AG09319 (cell line): Measurements from ENCODE around the gene SLIT3.

Experiments used
- DNase-seq: peaks from one replicate; pipeline ENCODE4 v3.0.0-alpha.2; 2010; ENCODE audit warnings: low read depth; ENCODE audit errors: extremely low read depth
- TF ChIP-seq, protein P1 (sequence below): IDR thresholded peaks from 2 replicates; pipeline ENCODE4 v1.5.1; 2011; ENCODE audit warnings: low read depth, mild to moderate bottlenecking, inconsistent platforms, low read length, moderate library complexity

The SLIT3 gene

DNA sequence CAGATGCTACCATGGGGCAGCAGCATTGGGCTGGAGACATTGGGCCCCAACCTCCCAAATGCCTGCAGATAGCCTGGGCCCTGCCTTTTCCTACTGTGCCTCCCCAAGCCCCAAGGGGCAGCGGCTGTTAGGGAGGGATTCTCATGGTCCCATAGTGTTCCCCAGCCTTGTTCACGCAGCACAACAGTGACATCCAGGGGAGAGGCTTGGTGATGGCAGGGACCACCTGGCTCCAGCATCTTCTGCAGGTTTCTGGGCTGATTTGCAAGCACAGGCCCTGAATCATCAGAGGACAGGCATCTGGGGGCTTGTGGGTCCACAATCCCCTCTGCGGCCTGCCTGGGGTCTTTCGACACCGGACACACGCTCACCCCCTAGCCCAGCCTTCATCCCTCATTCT lies 354.6 kb downstream of the SLIT3 start:
- TF ChIP-seq, protein P1, sequence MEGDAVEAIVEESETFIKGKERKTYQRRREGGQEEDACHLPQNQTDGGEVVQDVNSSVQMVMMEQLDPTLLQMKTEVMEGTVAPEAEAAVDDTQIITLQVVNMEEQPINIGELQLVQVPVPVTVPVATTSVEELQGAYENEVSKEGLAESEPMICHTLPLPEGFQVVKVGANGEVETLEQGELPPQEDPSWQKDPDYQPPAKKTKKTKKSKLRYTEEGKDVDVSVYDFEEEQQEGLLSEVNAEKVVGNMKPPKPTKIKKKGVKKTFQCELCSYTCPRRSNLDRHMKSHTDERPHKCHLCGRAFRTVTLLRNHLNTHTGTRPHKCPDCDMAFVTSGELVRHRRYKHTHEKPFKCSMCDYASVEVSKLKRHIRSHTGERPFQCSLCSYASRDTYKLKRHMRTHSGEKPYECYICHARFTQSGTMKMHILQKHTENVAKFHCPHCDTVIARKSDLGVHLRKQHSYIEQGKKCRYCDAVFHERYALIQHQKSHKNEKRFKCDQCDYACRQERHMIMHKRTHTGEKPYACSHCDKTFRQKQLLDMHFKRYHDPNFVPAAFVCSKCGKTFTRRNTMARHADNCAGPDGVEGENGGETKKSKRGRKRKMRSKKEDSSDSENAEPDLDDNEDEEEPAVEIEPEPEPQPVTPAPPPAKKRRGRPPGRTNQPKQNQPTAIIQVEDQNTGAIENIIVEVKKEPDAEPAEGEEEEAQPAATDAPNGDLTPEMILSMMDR = peak; percentile 7
- DNase-seq = no peak

DNA sequence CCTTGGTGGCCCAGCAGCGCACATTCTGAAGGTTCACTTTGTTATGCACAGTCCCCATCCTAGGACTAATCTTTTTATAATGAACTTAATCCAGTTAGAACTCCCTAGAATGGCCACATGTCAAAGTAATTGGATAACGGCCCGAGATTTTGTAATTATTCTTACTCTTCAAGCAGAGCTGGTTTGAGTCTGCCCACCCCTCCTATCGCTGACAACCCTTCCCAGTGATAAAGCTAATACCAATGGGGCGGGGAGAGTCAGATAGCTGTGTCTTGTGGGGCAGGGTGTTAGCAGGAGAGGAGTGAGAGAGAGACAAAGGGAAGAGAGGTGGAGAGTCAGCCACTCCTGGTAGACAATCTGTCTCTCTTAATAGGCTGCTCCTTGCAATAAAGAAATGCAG lies 356.9 kb downstream of the SLIT3 start:
- DNase-seq = no peak

DNA sequence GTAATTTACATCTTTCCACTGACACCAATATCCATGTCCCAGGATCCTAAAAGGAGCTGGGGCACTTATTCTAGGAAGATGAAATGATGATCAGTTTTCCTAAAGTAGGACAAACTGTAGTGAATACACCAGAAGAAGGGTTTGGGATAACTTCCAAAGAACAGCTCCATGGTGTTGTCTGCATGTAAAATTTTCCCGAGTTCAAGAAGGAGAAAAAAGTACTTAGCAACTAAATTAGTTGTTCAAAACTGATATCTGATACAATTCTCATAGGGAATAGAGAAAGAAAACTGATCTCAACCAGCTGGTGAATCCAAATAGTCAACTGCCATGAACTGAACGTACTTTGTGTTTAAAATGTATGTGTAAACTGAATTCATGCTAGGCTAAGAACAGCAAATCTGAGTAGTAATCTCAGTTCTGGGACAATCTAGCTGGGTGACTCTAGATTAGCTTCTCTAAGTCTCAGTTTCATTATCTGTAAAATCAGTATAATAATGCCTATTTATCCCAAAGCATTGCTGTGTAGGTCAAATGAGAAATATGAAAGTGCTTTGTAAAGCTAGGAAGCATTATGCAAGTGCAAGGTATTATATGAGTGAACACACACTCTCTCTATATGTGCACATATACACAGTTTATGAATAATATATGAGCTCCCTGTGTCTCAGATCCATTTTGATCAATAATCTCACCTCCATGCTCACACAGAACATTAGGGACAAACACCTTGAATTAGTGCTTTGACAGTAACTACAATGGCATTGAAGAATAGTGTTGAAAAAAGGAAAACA lies 357.7 kb downstream of the SLIT3 start:
- TF ChIP-seq, protein P1 = no peak
- DNase-seq = no peak

More for the DNA sequence above, 356.9 kb downstream of the SLIT3 start:
- TF ChIP-seq, protein P1 = no peak

DNA sequence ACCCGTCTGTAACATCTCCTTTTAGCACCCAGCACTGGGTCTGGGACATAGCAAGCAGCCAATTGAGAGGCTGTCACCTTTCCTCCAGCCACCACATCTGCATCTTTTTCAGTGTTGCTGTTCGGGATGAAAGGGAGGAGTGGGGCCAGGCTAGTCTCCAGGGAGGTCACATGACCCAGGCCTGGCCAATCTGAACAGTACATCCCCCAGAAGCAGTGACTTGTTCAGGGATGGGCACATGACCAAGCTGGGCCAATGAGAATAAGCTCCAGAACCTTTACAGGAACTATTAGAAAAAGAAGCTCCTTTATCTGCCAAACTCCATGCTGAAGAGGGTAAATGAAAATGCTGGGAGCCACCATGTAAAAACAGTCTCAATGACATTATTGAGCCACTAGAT lies 359.0 kb downstream of the SLIT3 start:
- TF ChIP-seq, protein P1 = no peak
- DNase-seq = no peak

DNA sequence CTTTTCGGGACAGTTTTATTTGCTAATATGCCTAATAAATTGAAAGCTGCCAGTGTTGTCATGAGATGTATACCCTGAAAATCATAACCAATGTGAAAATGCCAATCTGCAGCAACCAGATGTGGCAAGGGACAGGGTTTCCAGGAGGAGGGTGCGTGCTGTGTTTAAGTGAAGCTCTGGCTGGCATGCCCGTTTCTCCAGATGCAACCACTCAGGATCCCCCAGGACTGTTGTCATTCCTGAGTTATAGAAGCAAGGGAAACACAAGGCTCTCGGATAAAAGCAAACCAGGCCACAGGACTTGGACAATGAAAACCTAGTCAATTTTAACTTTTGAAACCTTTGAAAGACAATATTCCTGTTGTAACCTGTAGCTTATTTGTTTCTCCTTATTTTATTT lies 360.2 kb downstream of the SLIT3 start:
- TF ChIP-seq, protein P1 = no peak
- DNase-seq = no peak

DNA sequence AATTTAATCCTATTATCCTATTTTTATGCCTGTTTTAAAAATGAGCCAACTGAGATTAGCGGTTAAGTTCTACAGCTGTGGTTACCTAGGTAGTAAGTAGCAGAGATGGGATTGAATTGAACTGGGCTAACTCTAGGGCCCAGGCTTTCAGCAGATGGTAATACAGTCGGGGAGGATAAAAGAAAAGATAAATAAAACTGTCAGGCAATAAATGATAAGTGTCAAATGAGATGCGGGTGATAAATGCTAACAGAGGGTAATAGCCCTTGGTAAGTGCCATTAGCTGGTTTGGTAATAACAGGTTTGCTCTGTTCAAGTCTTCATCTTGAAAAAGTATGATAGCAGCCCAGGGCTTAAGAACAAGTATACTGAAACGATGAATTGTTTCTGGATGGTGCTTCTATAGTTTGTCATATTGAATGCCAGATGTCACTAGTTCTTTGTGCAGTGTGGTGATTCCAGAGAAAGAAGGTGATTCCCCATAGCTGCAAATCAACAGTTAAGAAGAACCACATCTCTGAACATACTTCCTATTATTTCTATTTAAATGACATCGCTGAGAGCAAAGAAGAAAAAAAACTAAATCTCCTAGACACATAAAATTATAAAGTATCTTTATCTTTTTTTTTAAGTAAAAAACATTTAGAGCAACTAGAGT lies 360.9 kb downstream of the SLIT3 start:
- TF ChIP-seq, protein P1 = no peak
- DNase-seq = no peak

DNA sequence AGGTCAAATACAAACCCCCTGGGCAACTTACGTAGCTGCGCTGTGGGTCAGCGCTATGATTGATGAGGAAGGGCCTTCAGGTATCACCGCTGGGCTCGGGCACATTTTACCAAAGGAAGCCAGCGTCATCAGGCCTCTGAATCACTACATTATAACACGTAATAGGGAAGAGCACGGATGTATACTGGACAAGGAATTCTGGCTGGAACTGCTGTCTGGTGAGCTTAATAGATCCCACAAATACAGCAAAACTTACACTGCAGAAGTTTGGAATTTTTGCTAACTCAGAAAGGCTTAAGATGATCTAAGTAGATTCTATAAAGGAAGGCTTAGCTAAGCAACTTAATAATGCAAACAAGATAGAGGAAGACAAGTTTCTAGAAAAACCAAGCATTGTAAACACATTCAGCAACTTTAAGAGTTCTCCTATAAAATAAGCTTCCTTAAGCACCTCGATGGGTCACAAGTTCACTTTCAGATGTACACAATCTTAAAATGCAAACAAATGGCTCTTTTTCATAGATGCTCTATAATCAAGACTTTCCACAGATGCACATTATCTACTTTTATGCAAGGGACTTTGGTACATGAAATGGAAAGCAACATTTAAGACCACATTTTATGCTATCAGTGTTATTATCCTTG lies 361.7 kb downstream of the SLIT3 start:
- DNase-seq = no peak
- TF ChIP-seq, protein P1 = no peak
